H1 (cell line): ENCODE results near the gene CHIC1. TPM values are rescaled to one million over a fixed set of nuclear protein-coding genes. Genes with fewer than 3 reads are reported as not detected.
"Not testable (repeated sequence)": the region's sequence is repeated elsewhere in the genome, so short reads cannot be mapped to it uniquely, and the experiment has no call there.

ENCODE experiments used
- CTCF ChIA-PET: fragments of 300-600 bp; sonication (Branson Sonifier 250); formaldehyde crosslinking; loops from one replicate; lab custom pipeline; 2021; ENCODE audit not compliant: partially characterized antibody; lab: Charles Lee
- POLR2A ChIA-PET: fragments of 300-600 bp; sonication (Branson Sonifier 250); formaldehyde crosslinking; loops from one replicate; lab custom pipeline; 2021; ENCODE audit warnings: inconsistent platforms; ENCODE audit not compliant: partially characterized antibody; lab: Charles Lee
- DNase-seq, 2 experiments: peaks; one replicate each; pipeline versions ENCODE4 v3.0.0 to v3.0.0-alpha.2; 2010 to 2022; ENCODE audit warnings: low spot score in 2 of 2, low read depth in 1 of 2, mixed read lengths in 1 of 2
- FAIRE-seq: peaks from 2 replicates; lab custom pipeline; 2011; peaks lifted over from hg19 to GRCh38; lab: Jason Lieb, UNC
- H2AFZ ChIP-seq: 2 replicates; pipeline ENCODE4 v1.8.1; 2012; ENCODE audit warnings: low read length, inconsistent platforms
- H2AK5ac ChIP-seq: 2 replicates; pipeline ENCODE4 v1.6.1; 2013; ENCODE audit warnings: low read depth, low read length
- H2BK120ac ChIP-seq: replicated peaks from 2 replicates; pipeline ENCODE3; 2013; ENCODE audit warnings: low read depth, low read length, inconsistent platforms
- H2BK12ac ChIP-seq: 2 replicates; pipeline ENCODE4 v1.6.1; 2013; ENCODE audit warnings: low read depth, low read length
- H2BK15ac ChIP-seq: 2 replicates; pipeline ENCODE4 v1.6.1; 2013; ENCODE audit warnings: low read length
- H2BK20ac ChIP-seq: 2 replicates; pipeline ENCODE4 v1.6.1; 2013; ENCODE audit warnings: low read length
- H2BK5ac ChIP-seq: 2 replicates; pipeline ENCODE4 v1.6.1; 2013; ENCODE audit warnings: low read depth, low read length
- H3K14ac ChIP-seq: 2 replicates; pipeline ENCODE4 v1.6.1; 2013; ENCODE audit warnings: inconsistent platforms; ENCODE audit not compliant: insufficient read length
- H3K18ac ChIP-seq: 2 replicates; pipeline ENCODE4 v1.6.1; 2013; ENCODE audit warnings: low read length; ENCODE audit errors: extremely low read depth
- H3K23ac ChIP-seq: 2 replicates; pipeline ENCODE4 v1.6.1; 2013; ENCODE audit warnings: inconsistent platforms; ENCODE audit not compliant: insufficient read length
- H3K23me2 ChIP-seq: 2 replicates; pipeline ENCODE4 v1.6.1; 2013; ENCODE audit warnings: low read depth, low read length
- H3K27ac ChIP-seq: 2 replicates; pipeline ENCODE4 v1.6.1; 2011; ENCODE audit warnings: low read depth, low read length, inconsistent platforms
- H3K27me3 ChIP-seq, 4 experiments: replicated peaks in 1 of 4; 1 replicate in 1 of 4; 2 replicates in 3 of 4; pipeline versions ENCODE4 v1.6.1 to v1.8.1; 2011 to 2013; ENCODE audit warnings: low read length in 3 of 4, mild to moderate bottlenecking in 3 of 4, inconsistent platforms in 2 of 4, mixed read lengths in 2 of 4, moderate library complexity in 1 of 4; ENCODE audit not compliant: control insufficient read depth in 3 of 4, insufficient read depth in 3 of 4; ENCODE audit errors: extremely low read depth in 1 of 4
- H3K36me3 ChIP-seq, 4 experiments: 2 replicates each; pipeline versions ENCODE4 v1.6.1 to v1.8.1; 2011 to 2013; ENCODE audit warnings: mild to moderate bottlenecking in 4 of 4, low read length in 3 of 4, moderate library complexity in 2 of 4, control low read depth in 1 of 4, inconsistent platforms in 1 of 4; ENCODE audit not compliant: insufficient read depth in 4 of 4, control insufficient read depth in 2 of 4
- H3K4ac ChIP-seq: replicated peaks from 2 replicates; pipeline ENCODE3; 2013; ENCODE audit warnings: low read length, low read depth, mixed read lengths, inconsistent platforms; ENCODE audit not compliant: insufficient read length
- H3K4me1 ChIP-seq, 4 experiments: replicated peaks in 1 of 4; 1 replicate in 1 of 4; 2 replicates in 3 of 4; pipeline versions ENCODE4 v1.6.1 to v1.8.1; 2011 to 2013; ENCODE audit warnings: low read length in 3 of 4, inconsistent platforms in 2 of 4, mixed read lengths in 1 of 4; ENCODE audit not compliant: insufficient read depth in 4 of 4, control insufficient read depth in 3 of 4
- H3K4me2 ChIP-seq, 2 experiments: 2 replicates each; pipeline versions ENCODE4 v1.6.1 to v1.8.1; 2011 to 2013; ENCODE audit warnings: low read depth in 2 of 2, low read length in 2 of 2, control low read depth in 1 of 2, inconsistent platforms in 1 of 2, mild to moderate bottlenecking in 1 of 2; ENCODE audit not compliant: insufficient read depth in 1 of 2
- H3K4me3 ChIP-seq, 4 experiments: fragments of 200-600, 300-600 bp in 1 of 4; sonication (generic), shearing (Covaris generic), sonication (Bioruptor Twin) in 1 of 4; 2 replicates each; pipeline versions ENCODE4 v1.5.1 to v1.8.1; 2011 to 2016; ENCODE audit warnings: low read length in 4 of 4, low read depth in 3 of 4, control low read depth in 2 of 4, inconsistent platforms in 2 of 4, mild to moderate bottlenecking in 2 of 4, mixed read lengths in 1 of 4, moderate library complexity in 1 of 4; ENCODE audit not compliant: insufficient read depth in 2 of 4; ENCODE audit errors: extremely low read depth in 1 of 4
- H3K56ac ChIP-seq: replicated peaks from 2 replicates; pipeline ENCODE3; 2013; ENCODE audit warnings: low read depth, mild to moderate bottlenecking, mixed read lengths, low read length, inconsistent platforms; ENCODE audit not compliant: insufficient read length
- H3K79me1 ChIP-seq: 2 replicates; pipeline ENCODE4 v1.6.1; 2013; ENCODE audit warnings: low read depth, low read length, control low read depth
- H3K79me2 ChIP-seq, 2 experiments: 2 replicates each; pipeline versions ENCODE4 v1.6.1 to v1.8.1; 2012 to 2013; ENCODE audit warnings: low read length in 2 of 2, mild to moderate bottlenecking in 2 of 2, inconsistent platforms in 1 of 2; ENCODE audit not compliant: insufficient read depth in 2 of 2, control insufficient read depth in 1 of 2
- H3K9ac ChIP-seq, 4 experiments: replicated peaks in 1 of 4; 1 replicate in 1 of 4; 2 replicates in 3 of 4; pipeline versions ENCODE4 v1.6.1 to v1.8.1; 2011 to 2013; ENCODE audit warnings: low read depth in 3 of 4, low read length in 3 of 4, control low read depth in 2 of 4, mild to moderate bottlenecking in 2 of 4, moderate library complexity in 2 of 4, inconsistent platforms in 1 of 4; ENCODE audit errors: extremely low read depth in 1 of 4
- H3K9me3 ChIP-seq, 2 experiments: 2 replicates each; pipeline versions ENCODE4 v1.6.1 to v1.8.1; 2012 to 2013; ENCODE audit warnings: mild to moderate bottlenecking in 2 of 2, moderate library complexity in 2 of 2, control low read depth in 1 of 2, inconsistent platforms in 1 of 2, low read depth in 1 of 2, low read length in 1 of 2, mixed read lengths in 1 of 2; ENCODE audit not compliant: insufficient read depth in 2 of 2
- H4K20me1 ChIP-seq, 2 experiments: replicated peaks in 1 of 2; 2 replicates each; pipeline versions ENCODE3 to v1.8.1; 2011 to 2013; ENCODE audit warnings: inconsistent platforms in 2 of 2, low read length in 2 of 2, mild to moderate bottlenecking in 1 of 2; ENCODE audit not compliant: insufficient read depth in 2 of 2, control insufficient read depth in 1 of 2
- H4K5ac ChIP-seq: 2 replicates; pipeline ENCODE4 v1.6.1; 2013; ENCODE audit warnings: low read length, low read depth, mixed read lengths, inconsistent platforms; ENCODE audit not compliant: insufficient read length
- H4K8ac ChIP-seq: 2 replicates; pipeline ENCODE4 v1.8.0; 2013; ENCODE audit warnings: mild to moderate bottlenecking, moderate library complexity, low read length, inconsistent platforms; ENCODE audit not compliant: insufficient read depth; ENCODE audit errors: extremely low read depth
- H4K91ac ChIP-seq: replicated peaks from 2 replicates; pipeline ENCODE3; 2013; ENCODE audit warnings: low read length, mixed read lengths, inconsistent platforms; ENCODE audit not compliant: insufficient read length
- SUZ12 ChIP-seq: fragments of 200-600 bp; sonication (generic); IDR thresholded peaks from 2 replicates; pipeline ENCODE4 v1.6.1; 2012; ENCODE audit warnings: mild to moderate bottlenecking, inconsistent platforms, low read length, moderate library complexity, mixed read lengths
- WGBS, 2 experiments: shearing (Covaris generic) in 1 of 2; methylation state at CpG; one replicate each; pipeline versions ENCODE4 v1.1.6 to v1.1.7; 2013 to 2015; ENCODE audit warnings: low lambda C conversion rate in 2 of 2, mixed read lengths in 2 of 2, inconsistent platforms in 1 of 2, low coverage in 1 of 2, missing lambda C conversion rate in 1 of 2; ENCODE audit not compliant: insufficient replicate concordance in 2 of 2, insufficient coverage in 1 of 2, insufficient read length in 1 of 2; ENCODE audit errors: extremely low coverage in 1 of 2, missing lambda C conversion rate in 1 of 2; 5-methylcytosine and 5-hydroxymethylcytosine counted together
- polyA plus RNA-seq, 7 experiments: library from polyadenylated mRNA; depleted of rRNA in 3 of 7; stranded (reverse) in 5 of 7; unstranded in 2 of 7; fragments of >200 nt in 5 of 7; fragments of 200-250 nt in 2 of 7; gene quantifications; 1 replicate in 5 of 7; 2 replicates in 1 of 7; 4 replicates in 1 of 7; pipeline versions ENCODE4 v1.2.1 to v1.2.3, GENCODE V29; 2011 to 2013; ENCODE audit warnings: missing spikeins in 2 of 7, mixed read lengths in 2 of 7
- total RNA-seq: library from RNA; stranded (reverse); fragmentation: NEBNext Ultra II Directional; extraction: Animal tissue kit (Norgen Biotek cat#: 25700); gene quantifications from 2 replicates; pipeline ENCODE4 v1.2.1, GENCODE V29; 2021

The CHIC1 gene
- total and polyA plus RNA-seq, 2 of the 8 experiments (the other 6 are each of a cell fraction or from before 2014, with no cell fraction given) = 3.1 to 10.1 TPM

- Histone ChIP-seq H3K18ac (no peak overlapping the region), H2BK120ac (no peak overlapping the region), H2BK15ac (no peak overlapping the region), H3K27ac (no peak overlapping the region), H4K20me1 (no peaks in the 10 kb centered on the region), H3K9me3 (peaks cover 10 to 21% of the 10 kb centered on the region in 2 experiments), H3K56ac (no peak overlapping the region), H3K14ac (no peak overlapping the region), H2BK20ac (no peak overlapping the region), H2AK5ac (no peak overlapping the region), H3K23ac (no peak overlapping the region), H3K23me2 (no peaks in the 10 kb centered on the region), H4K91ac (no peak overlapping the region), H2BK12ac (no peak overlapping the region), H2BK5ac (no peak overlapping the region), H3K9ac (no peak overlapping the region), H3K4ac (no peak overlapping the region), H3K36me3 (peaks cover 0 to 15% (median 3%) of the 10 kb centered on the region in 4 experiments; a peak in 2 of 8 replicates), H4K8ac (no peak overlapping the region), H2AFZ (no peak overlapping the region), H3K27me3 (no peaks in the 10 kb centered on the region), H3K4me2 (no peak overlapping the region), H3K79me1 (no peaks in the 10 kb centered on the region), H3K4me3 (no peak overlapping the region), H4K5ac (no peak overlapping the region), H3K79me2 (no peaks in the 10 kb centered on the region; a peak in 1 of 4 replicates), H3K4me1 (no peaks in the 10 kb centered on the region)
- ChIA-PET CTCF (no interaction called here), POLR2A (no interaction called here)
- no peak for DNase-seq
- FAIRE-seq = no peak
- TF ChIP-seq SUZ12 = no peak
Observed at GRCh38 chrX:73647632-73648322, 84.8 kb downstream of the CHIC1 start.

DNA sequence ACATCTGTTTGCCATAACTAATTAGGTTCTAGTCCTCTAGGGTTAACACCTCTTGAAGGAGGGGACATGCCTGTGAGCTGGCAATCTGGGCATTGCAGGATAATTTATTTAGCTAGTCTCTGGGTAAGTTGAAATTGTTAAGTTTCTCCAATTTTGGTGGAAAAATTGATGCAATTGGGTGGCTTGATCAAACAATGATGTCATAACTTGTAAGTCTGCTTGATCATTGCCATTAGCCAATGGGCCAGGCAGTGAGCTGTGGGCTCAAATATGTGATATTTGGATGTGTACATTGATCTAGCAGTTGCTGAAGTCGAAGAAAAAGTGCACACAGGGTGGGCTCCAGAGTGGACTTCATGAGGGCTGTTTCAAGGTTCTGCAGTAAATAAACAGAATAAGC, 98.3 kb downstream of the CHIC1 start:
- FAIRE-seq = not testable (repeated sequence)

More for the DNA sequence above, 98.3 kb downstream of the CHIC1 start:
- H3K27me3 ChIP-seq, H3K14ac ChIP-seq, H2BK15ac ChIP-seq, H3K56ac ChIP-seq, H2BK120ac ChIP-seq, H3K18ac ChIP-seq, H3K79me2 ChIP-seq, H4K91ac ChIP-seq, H3K23ac ChIP-seq, H4K5ac ChIP-seq, H3K27ac ChIP-seq, POLR2A ChIA-PET, H3K4ac ChIP-seq, H3K4me1 ChIP-seq, H3K79me1 ChIP-seq, H3K9ac ChIP-seq, H2BK20ac ChIP-seq, H4K8ac ChIP-seq, H3K4me3 ChIP-seq, H2BK12ac ChIP-seq, H2BK5ac ChIP-seq, H2AFZ ChIP-seq, H3K23me2 ChIP-seq, H4K20me1 ChIP-seq, H3K36me3 ChIP-seq, CTCF ChIA-PET, H2AK5ac ChIP-seq, H3K9me3 ChIP-seq, DNase-seq, H3K4me2 ChIP-seq: not testable (repeated sequence)
- 91% methylated on average over 1 of the region's 1 CpG; no CpG with 5 or more reads in 1 of the 2 experiments for WGBS, 2 experiments
